ENCODE results near the gene RREB1.

GRCh38 chr6:7075341-7076000 is 32.3 kb upstream of the RREB1 start:
- TF ChIP-seq CTCF (IDR thresholded peaks at IDR 0.05; ENCODE audit: poor library complexity, severe bottlenecking) (no peak), TAF1 (IDR thresholded peaks at IDR 0.05; ENCODE audit: low read depth) (no peak), EZH2 (IDR thresholded peaks at IDR 0.05; ENCODE audit: borderline replicate concordance, insufficient read depth, low read length, poor library complexity, severe bottlenecking) (no peak), RAD21 (conservative IDR thresholded peaks at IDR 0.05) (no peak), REST (IDR thresholded peaks at IDR 0.05; ENCODE audit: borderline replicate concordance) (no peak)
